SH-SY5Y (cell line): Measurements from ENCODE around the gene XYLT2.

Experiments used
- GATA2 ChIP-seq: IDR thresholded peaks from 2 replicates; pipeline ENCODE4 v1.6.1; 2011; ENCODE audit warnings: mild to moderate bottlenecking, low read depth, low read length
- GATA3 ChIP-seq: IDR thresholded peaks from 2 replicates; pipeline ENCODE4 v1.6.1; 2011; ENCODE audit warnings: low read depth, mild to moderate bottlenecking, low read length, moderate library complexity

XYLT2 gene

GRCh38 chr17:50379351-50380132, 33.6 kb downstream of the XYLT2 start:
- TF ChIP-seq GATA3 (no peak), GATA2 (no peak)

DNA sequence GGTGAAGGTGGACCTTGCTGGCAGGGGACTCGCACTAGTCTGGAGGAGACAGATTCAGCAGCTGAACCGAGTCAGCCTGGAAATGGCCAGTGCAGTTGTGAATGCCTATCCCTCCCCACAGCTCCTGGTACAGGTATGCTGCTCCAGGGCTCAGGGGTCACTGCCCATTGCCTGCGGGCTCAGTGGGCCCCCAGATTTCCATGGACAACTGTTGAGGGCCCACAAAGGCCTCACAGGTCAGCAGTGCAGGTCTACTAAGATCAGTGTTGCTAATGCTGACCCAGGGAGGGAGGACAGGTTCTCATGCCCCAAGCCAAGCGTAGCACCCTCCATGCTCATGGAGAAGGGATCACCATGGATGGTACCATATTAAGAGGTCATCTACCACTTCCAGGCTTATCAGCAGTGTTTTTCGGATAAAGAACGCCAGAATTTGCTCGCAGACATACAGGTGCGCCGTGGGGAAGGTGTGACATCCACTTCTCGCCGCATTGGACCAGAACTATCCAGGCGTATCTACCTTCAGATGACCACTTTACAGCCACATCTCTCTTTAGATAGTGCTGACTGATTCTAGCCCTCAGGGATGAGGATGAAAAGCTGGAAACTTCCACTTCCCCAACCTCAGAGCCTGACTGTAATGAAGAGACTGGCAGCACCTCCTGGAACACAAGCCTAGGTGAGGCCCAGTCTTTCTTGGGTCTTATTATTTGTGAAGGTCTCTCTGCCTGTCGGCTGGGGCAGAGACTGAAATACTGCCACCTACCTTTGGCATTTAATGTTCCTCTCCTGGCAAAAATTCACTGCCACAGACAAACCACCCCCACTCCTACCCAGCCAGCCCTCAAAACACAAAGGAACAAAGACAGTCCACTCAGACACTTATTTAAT, 34.7 kb downstream of the XYLT2 start:
- TF ChIP-seq GATA3 (no peak), GATA2 (no peak)

- no peak for TF ChIP-seq GATA2
- no peak for TF ChIP-seq GATA3
Measured at GRCh38 chr17:50381260-50381815, 35.4 kb downstream of the XYLT2 start.

GRCh38 chr17:50381920-50382319, 36.0 kb downstream of the XYLT2 start:
- no peak for TF ChIP-seq GATA3
- no peak for TF ChIP-seq GATA2

- TF ChIP-seq GATA2 (no peak), GATA3 (no peak)
Measured at GRCh38 chr17:50382931-50383330, 37.0 kb downstream of the XYLT2 start.

DNA sequence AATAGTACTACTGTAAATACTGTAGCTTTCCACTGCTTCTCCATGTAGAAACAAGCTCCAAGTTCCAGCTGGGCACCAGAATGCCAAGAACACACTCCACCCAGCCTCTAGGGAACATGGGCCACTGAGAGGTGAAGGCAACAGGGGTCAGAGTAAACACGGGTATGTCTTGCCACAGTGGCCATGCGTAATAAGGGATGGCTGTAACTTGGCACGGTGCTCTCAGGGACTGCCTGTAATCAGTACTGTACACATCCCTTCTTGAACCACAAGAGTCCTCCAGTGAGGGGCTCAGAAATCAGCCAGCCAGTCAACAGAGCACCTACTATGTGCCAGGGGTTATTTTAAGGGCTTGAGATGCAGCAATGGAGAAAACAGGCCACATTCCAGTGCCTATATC, 40.6 kb downstream of the XYLT2 start:
- no peak for TF ChIP-seq GATA3

GRCh38 chr17:50388728-50389127, 42.8 kb downstream of the XYLT2 start:
- no peak for TF ChIP-seq GATA3
- no peak for TF ChIP-seq GATA2

DNA sequence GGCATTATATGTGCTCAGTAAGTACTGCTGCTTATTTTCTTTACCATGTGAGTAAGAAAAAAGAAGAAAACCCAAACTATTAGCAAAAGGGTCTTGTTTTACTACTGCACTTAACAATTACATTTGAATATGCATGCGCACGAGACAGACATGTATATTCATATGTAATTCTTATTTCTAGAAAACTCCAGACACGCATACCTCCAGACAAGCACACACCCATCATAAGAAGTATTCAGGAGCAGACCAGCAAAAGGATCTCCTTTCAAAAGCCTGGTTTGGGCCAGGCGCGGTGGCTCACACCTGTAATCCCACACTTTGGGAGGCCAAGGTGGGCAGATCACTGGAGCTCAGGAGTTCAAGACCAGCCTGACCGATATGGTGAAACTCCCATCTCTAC, 43.6 kb downstream of the XYLT2 start:
- TF ChIP-seq GATA3 = no peak
- no peak for TF ChIP-seq GATA2

- TF ChIP-seq GATA3 = no peak
- TF ChIP-seq GATA2 = no peak
Measured at GRCh38 chr17:50392621-50393020, 46.7 kb downstream of the XYLT2 start.

- no peak for TF ChIP-seq GATA2
- no peak for TF ChIP-seq GATA3
Measured at GRCh38 chr17:50393700-50394099, 47.8 kb downstream of the XYLT2 start.

DNA sequence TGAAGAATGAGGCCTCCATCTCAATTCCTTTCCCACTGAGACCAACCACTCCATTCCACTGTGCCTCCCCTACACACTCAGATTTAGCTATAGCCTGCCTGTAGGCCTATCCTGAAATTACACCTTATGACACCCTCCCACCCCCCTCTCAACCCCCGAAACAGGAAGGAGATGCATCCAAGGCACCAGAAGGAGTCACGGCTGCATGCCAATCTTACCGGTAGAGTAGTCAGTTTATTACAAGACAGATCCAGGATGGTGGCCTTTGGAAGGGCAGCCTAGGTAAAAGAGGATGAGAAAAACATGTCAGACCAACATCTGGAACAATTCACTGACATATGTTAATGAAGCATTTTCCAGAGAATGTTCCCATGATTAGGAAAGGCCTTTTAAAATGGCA, 48.8 kb downstream of the XYLT2 start:
- TF ChIP-seq GATA2 = no peak
- no peak for TF ChIP-seq GATA3

DNA sequence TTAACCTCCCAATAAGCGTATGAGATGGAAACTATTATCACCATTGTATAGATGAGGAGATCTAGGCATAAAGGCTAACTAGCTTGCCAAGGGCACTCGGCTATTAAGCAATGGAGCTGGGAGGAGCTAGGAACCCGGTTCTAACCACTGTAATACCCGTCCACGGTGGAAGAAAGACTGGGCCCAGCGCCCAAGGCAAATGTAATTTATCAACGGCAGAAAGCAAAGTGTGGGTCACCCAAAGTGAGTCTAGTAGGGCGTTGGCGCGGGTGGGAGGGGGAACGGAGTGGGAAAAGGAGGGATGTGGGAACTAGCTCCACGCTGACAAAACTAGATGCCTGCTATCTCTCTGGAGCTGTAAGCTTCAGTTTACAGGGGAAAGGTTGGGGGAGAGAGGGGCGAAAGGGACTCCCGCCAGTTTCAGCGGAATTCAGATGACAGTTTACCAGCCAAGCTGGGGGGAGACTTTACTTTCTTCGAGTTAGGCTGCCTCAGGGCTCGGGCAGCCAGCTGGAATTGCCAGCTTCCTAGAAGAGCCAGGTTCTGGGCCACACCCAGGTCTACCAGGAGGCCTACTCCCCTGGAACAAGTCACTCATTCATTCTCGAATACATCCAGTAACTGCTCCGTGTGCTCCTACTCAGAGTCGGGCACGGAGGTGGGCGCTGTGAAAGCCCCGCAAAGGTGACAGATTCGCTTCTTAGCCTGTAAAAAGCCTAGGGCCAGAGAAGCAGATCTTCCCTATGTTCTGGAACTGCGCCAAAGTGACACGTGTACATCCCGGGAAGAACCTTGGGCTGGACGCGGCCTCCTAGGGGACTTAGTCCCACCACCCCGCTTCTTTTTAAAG, 50.6 kb downstream of the XYLT2 start:
- TF ChIP-seq GATA2 (no peak), GATA3 (no peak)

GRCh38 chr17:50397111-50397918, 51.4 kb downstream of the XYLT2 start, which contains the start of gene LRRC59:
TSS of gene LRRC59 (minus strand) at chr17:50397523. CDS start at chr17:50397317, 206 bp downstream.
- TF ChIP-seq GATA2 (no peak), GATA3 (no peak)
